GM19099 (cell line): ENCODE measurements around the gene IFITM5.

Experiments used
- POLR2A ChIP-seq: IDR thresholded peaks from 3 replicates; pipeline ENCODE4 v1.6.1; 2011; ENCODE audit warnings: low read depth; ENCODE audit not compliant: insufficient read length; ENCODE audit errors: extremely low read depth

Gene IFITM5

DNA sequence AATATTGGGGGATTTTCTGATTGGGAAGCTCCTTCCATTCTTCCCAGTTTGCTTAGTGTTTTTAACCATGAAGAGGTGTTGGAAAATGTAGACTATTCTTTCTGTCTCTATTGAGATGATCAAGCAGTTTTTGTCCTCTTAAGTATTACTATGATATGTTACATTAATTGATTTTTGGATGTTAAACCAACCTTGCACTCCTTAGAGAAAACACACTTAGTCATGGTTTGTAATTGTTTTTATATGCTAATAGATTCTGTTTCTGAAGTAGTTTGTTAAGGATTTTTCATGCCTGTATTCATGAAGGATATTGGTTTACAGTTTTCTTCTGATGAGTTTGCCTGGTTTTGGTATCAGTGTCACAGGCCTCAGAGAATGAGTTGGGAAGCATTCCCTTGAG is 23.1 kb downstream of the IFITM5 start:
- TF ChIP-seq POLR2A, result no peak

GRCh38 chr11:272931-273198 is 26.5 kb downstream of the IFITM5 start:
- no peak for TF ChIP-seq POLR2A

GRCh38 chr11:272195-272930 is 27.0 kb downstream of the IFITM5 start:
- TF ChIP-seq POLR2A, result no peak

DNA sequence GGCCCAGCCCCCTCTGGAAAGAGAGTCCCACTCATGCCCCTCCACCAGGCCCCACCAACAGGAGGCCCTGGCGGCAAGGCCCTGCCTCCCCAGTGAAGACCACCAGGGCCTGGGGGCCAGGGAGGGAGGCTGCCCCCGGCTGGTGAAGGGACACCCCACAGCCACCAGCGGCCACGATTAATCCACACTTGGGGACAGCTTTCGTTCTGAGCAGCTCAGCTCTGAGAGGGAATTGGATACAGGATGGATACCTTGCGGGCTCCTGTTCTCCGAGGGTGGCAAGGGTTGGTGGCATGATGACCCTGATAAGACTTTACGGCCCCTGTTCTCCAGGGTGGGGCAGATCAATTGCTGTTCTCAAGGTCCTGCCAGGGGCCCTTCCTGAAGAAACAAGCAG is 28.0 kb downstream of the IFITM5 start:
- no peak for TF ChIP-seq POLR2A

DNA sequence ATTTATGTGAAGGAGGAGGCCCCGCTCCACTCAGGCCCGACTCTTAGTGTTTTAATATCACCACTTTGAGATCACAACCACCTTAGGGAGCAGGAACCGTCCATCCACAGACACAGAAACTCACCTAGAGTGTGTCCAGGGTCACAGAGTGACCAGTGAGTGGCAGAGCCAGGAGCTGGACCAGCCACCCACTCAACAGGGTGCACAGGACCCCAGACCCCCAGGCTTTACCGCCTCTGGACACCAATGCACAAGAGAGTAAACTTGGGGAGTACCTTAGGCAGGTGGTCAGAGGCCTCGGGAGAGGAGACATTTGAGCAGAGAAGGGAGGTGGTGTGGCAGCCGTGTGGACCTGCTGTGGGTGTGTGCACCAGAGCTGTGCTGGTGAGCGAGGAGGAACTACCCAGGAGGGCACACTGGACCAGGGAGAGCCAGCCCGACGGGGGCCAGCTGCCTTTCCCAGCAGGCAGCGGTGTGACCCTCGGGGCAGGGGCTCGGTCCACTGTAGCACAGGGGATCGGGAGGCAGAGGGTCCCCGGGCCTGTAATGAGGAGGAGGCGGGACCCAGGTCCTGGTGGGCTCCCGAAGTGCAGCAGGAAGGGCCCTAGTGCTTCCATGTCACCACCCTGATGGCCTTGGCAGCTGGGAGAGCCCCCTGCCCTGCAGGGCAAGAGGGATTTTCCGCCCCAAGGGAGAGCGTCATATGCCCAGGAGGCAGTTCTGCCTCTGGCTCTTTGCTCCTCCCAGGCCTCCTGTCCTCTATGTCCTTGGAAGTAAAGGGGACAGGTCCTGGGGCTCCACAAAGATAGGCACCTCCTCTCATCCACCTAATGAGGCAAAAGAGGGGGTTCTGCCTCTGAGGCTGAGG is 28.6 kb downstream of the IFITM5 start:
- no peak for TF ChIP-seq POLR2A

GRCh38 chr11:269146-269890 is 30.0 kb downstream of the IFITM5 start:
- TF ChIP-seq POLR2A, result peak; percentile 38

DNA sequence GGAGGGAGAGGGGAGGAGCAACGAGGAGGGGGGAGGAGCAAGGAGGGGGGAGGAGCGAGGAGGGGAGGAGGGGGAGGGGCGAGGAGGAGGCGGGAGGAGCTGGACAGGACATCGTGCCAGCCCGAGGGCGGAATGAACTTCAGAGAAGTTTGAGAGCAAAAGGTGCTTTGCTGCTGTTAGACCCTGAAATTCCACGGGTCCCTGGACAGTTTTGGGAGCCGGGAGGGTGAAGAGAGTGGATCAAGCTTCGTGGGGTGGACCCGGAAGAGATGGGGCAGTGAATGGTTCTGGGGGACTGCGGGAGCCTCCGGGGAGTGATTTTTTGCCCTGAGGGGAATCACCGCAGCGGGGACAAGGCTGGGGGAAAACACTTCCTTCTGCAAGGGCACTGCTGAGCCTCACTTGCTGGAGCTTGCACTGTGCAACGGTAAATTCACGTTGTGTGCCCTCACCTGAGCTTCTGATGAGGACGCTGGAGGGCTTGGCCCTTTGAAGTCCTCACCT is 31.8 kb downstream of the IFITM5 start:
- peak; percentile 50 for TF ChIP-seq POLR2A

- TF ChIP-seq POLR2A, result no peak
Measured at GRCh38 chr11:266676-267439, 32.5 kb downstream of the IFITM5 start.

- no peak for TF ChIP-seq POLR2A
Measured at GRCh38 chr11:261624-262023, 37.7 kb downstream of the IFITM5 start.

DNA sequence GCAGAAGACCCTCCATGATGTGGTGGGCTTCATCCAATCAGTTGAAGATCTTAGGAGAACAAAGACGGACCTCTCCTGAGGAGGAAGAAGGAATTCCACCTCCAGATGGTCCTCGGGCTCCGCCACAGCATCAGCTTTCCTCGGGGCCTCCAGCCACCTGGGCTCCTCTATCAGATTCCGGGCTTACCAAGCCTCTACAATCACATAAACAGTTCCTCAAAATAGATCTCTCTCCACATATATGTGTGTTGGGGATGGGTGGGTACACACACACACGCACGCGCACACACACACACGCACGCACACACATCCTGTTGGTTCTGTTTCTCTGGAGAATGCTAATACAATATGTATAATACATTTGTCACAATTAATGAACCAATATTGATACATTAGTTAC is 39.9 kb downstream of the IFITM5 start:
- TF ChIP-seq POLR2A, result no peak

- no peak for TF ChIP-seq POLR2A
Measured at GRCh38 chr11:257766-258493, 41.4 kb downstream of the IFITM5 start.

- no peak for TF ChIP-seq POLR2A
Measured at GRCh38 chr11:256952-257737, 42.2 kb downstream of the IFITM5 start.

- no peak for TF ChIP-seq POLR2A
Measured at GRCh38 chr11:255816-256215, 43.5 kb downstream of the IFITM5 start.
